Endothelial cell of umbilical vein (primary cell): Measurements from ENCODE around the gene CTSV. TPM values are rescaled to one million over a fixed set of nuclear protein-coding genes. Genes with fewer than 3 reads are reported as not detected.
"Not testable (repeated sequence)": the region's sequence is repeated elsewhere in the genome, so short reads cannot be mapped to it uniquely, and the experiment has no call there.

Experiments used
- BruUV-seq: library from RNA; stranded (reverse); fragments of 400-500 nt; replicated peaks from 2 replicates; lab custom pipeline; 2021; lab: Mats Ljungman, UMichigan
- CTCF ChIA-PET: fragments of 300-600, 350-600 bp; sonication (Branson Sonifier 250); formaldehyde crosslinking; loops from one replicate; lab custom pipeline; 2021; ENCODE audit warnings: antibody characterized with exemption, inconsistent platforms; lab: Charles Lee
- POLR2A ChIA-PET: fragments of 300-600, 350-600 bp; sonication (Branson Sonifier 250); formaldehyde crosslinking; loops from one replicate; lab custom pipeline; 2021; ENCODE audit warnings: antibody characterized with exemption, inconsistent platforms; lab: Charles Lee
- DNase-seq: peaks from one replicate; pipeline ENCODE4 v3.0.0-alpha.2; 2011; ENCODE audit warnings: low read depth, low spot score
- FAIRE-seq: peaks from 2 replicates; lab custom pipeline; 2011; peaks lifted over from hg19 to GRCh38; lab: Jason Lieb, UNC
- H2AFZ ChIP-seq: 2 replicates; pipeline ENCODE4 v1.6.0; 2012; ENCODE audit warnings: low read depth, low read length, control low read depth, inconsistent platforms
- H3K27ac ChIP-seq: 2 replicates; pipeline ENCODE4 v1.5.1; 2011; ENCODE audit warnings: low read depth, mild to moderate bottlenecking, control low read depth, low read length, moderate library complexity; ENCODE audit not compliant: insufficient read depth
- H3K27me3 ChIP-seq, 2 experiments: 2 replicates each; pipeline versions ENCODE4 v1.6.0 to v1.6.1; 2011; ENCODE audit warnings: low read length in 2 of 2, mixed read lengths in 1 of 2; ENCODE audit not compliant: control insufficient read depth in 2 of 2, insufficient read depth in 2 of 2
- H3K36me3 ChIP-seq, 2 experiments: 2 replicates in 1 of 2; 3 replicates in 1 of 2; pipeline ENCODE4 v1.5.1; 2011; ENCODE audit warnings: low read length in 2 of 2, mild to moderate bottlenecking in 1 of 2, moderate library complexity in 1 of 2; ENCODE audit not compliant: control insufficient read depth in 2 of 2, insufficient read depth in 2 of 2; ENCODE audit errors: extremely low read depth in 1 of 2
- H3K4me1 ChIP-seq: 3 replicates; pipeline ENCODE4 v1.5.1; 2011; ENCODE audit warnings: mild to moderate bottlenecking, low read length; ENCODE audit not compliant: control insufficient read depth, insufficient read depth; ENCODE audit errors: extremely low read depth
- H3K4me2 ChIP-seq: 2 replicates; pipeline ENCODE4 v1.6.1; 2011; ENCODE audit warnings: low read length, control low read depth, mixed read lengths; ENCODE audit not compliant: insufficient read depth
- H3K4me3 ChIP-seq, 3 experiments: fragments of 200-600 bp in 1 of 3; sonication (generic), shearing (Covaris generic) in 1 of 3; replicated peaks in 1 of 3; 2 replicates each; pipeline ENCODE4 v1.5.1; 2011 to 2016; ENCODE audit warnings: control low read depth in 3 of 3, low read length in 3 of 3, mild to moderate bottlenecking in 2 of 3, inconsistent platforms in 1 of 3, low read depth in 1 of 3, moderate library complexity in 1 of 3; ENCODE audit not compliant: insufficient read depth in 1 of 3
- H3K79me2 ChIP-seq: 2 replicates; pipeline ENCODE4 v1.6.0; 2012; ENCODE audit warnings: low read length, inconsistent platforms; ENCODE audit not compliant: control insufficient read depth, insufficient read depth
- H3K9ac ChIP-seq: replicated peaks from 2 replicates; pipeline ENCODE3; 2011; ENCODE audit warnings: low read length, control low read depth; ENCODE audit not compliant: insufficient read depth; ENCODE audit errors: extremely low read depth
- H3K9me1 ChIP-seq: replicated peaks from 3 replicates; pipeline ENCODE4 v1.6.0; 2011; ENCODE audit warnings: mild to moderate bottlenecking, low read length; ENCODE audit not compliant: control insufficient read depth, insufficient read depth; ENCODE audit errors: extremely low read depth
- H3K9me3 ChIP-seq: replicated peaks from 2 replicates; pipeline ENCODE4 v1.5.1; 2012; ENCODE audit warnings: low read length, inconsistent platforms; ENCODE audit not compliant: control insufficient read depth, insufficient read depth
- H4K20me1 ChIP-seq: replicated peaks from 2 replicates; pipeline ENCODE3; 2011; ENCODE audit warnings: mild to moderate bottlenecking, low read length; ENCODE audit not compliant: control insufficient read depth, insufficient read depth; ENCODE audit errors: extremely low read depth
- CTCF ChIP-seq, 2 donors: IDR thresholded peaks; 1 replicate in 1 of 2; 2 replicates in 1 of 2; pipeline ENCODE4 v1.5.1; 2011; ENCODE audit warnings: low read length in 2 of 2, mild to moderate bottlenecking in 2 of 2, moderate library complexity in 2 of 2, control low read depth in 1 of 2, inconsistent platforms in 1 of 2, low read depth in 1 of 2; ENCODE audit not compliant: insufficient read depth in 1 of 2; ENCODE audit errors: extremely low read depth in 1 of 2
- EZH2 ChIP-seq: IDR thresholded peaks from 2 replicates; pipeline ENCODE4 v1.6.1; 2012; ENCODE audit warnings: borderline replicate concordance, low read depth, mild to moderate bottlenecking, moderate library complexity, low read length, inconsistent platforms; ENCODE audit not compliant: severe bottlenecking
- FOS ChIP-seq: IDR thresholded peaks from 2 replicates; pipeline ENCODE4 v1.6.1; 2011; ENCODE audit warnings: mild to moderate bottlenecking, low read length, moderate library complexity, borderline replicate concordance; ENCODE audit not compliant: insufficient read depth
- GATA2 ChIP-seq: IDR thresholded peaks from 2 replicates; pipeline ENCODE4 v1.7.0; 2011; ENCODE audit warnings: low read depth, mild to moderate bottlenecking, moderate library complexity, mixed read lengths, low read length; ENCODE audit not compliant: insufficient read length, insufficient read depth
- JUN ChIP-seq: IDR thresholded peaks from 2 replicates; pipeline ENCODE4 v1.6.1; 2011; ENCODE audit warnings: borderline replicate concordance, low read depth; ENCODE audit not compliant: insufficient read length, insufficient read depth
- MYC ChIP-seq: IDR thresholded peaks from one replicate; pipeline ENCODE4 v1.6.1; 2011; ENCODE audit warnings: mild to moderate bottlenecking, low read depth, low read length
- POLR2A ChIP-seq: IDR thresholded peaks from 2 replicates; pipeline ENCODE4 v1.6.1; 2012; ENCODE audit warnings: low read depth, mild to moderate bottlenecking, control low read depth, low read length
- POLR2AphosphoS5 ChIP-seq: IDR thresholded peaks from 2 replicates; pipeline ENCODE4 v1.6.1; 2012; ENCODE audit warnings: low read depth, mild to moderate bottlenecking, control low read depth, low read length, moderate library complexity; ENCODE audit not compliant: insufficient read depth
- dilution Hi-C: fragments of 300-500 bp; cut with MboI; formaldehyde crosslinking; loops from one replicate; pipeline ENCODE4 v1.15.0; 2019; ENCODE audit warnings: low sequenced_read_pairs; ENCODE audit not compliant: extremely low pct_ligation_motif_present
- intact Hi-C: fragments of 100-400 bp; cut with micrococcal nuclease; formaldehyde crosslinking; loops from one replicate; pipeline ENCODE4 v1.10.0; 2022
- polyA plus RNA-seq, 4 experiments: library from polyadenylated mRNA; depleted of rRNA in 3 of 4; stranded (reverse) in 3 of 4; unstranded in 1 of 4; fragments of >200 nt; gene quantifications; 2 replicates each; pipeline versions ENCODE4 v1.2.1 to v1.2.3, GENCODE V29; 2011 to 2012; ENCODE audit warnings: missing spikeins in 1 of 4
- total RNA-seq: library from RNA; stranded (reverse); gene quantifications from 2 replicates; pipeline ENCODE4 v1.2.3, GENCODE V29; 2021
- TF ChIP-seq, protein P1 (sequence below): IDR thresholded peaks from 2 replicates; pipeline ENCODE4 v1.6.1; 2011; ENCODE audit not compliant: insufficient read depth, insufficient read length

The CTSV gene
- total and polyA plus RNA-seq, 2 donors (not counting 3 experiments of a cell fraction or from before 2014, with no cell fraction given) = 0.80 to 1.3 TPM

DNA sequence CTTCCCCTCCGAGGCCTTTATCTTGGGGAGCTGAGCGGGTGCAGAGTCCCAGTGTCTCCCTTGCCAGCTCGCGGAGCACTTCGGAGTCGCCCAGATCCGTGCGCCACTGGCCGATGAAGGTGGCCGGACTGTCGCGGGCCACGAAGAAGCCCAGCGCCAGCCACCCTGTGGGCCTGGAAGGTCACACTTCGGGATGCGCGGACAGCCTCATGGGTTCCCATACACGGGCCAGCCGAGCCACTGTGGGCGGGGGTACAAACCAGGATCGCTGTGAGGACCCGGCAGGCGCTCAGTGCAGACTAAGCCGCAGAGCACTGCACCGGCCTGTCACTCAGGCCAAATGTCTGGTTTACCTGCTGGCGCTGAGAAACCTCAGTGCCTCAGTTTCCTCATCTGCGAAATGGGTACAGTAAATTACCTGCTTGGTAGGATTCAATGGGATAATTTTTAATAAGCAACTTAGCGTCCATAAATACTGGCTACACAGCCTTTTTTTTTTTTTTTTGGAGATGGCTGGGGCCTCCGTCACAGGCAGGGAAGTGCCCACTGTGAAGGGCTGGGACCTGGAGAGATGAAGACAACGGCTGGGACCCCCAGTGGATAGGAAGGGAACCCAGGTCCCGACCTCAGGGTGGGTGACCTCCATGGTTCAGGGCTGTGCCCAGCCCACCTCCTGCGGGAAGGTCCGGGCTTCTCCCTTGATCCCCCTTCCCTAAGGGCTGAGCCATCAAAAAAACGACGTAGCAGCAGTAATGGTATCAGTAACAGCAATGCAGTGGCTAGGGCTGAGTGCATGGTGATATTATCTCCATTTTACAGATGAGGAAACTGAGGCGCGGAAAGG, 38.7 kb upstream of the CTSV start:
- no peak overlapping the region for H3K9ac ChIP-seq
- no peak for FAIRE-seq

DNA sequence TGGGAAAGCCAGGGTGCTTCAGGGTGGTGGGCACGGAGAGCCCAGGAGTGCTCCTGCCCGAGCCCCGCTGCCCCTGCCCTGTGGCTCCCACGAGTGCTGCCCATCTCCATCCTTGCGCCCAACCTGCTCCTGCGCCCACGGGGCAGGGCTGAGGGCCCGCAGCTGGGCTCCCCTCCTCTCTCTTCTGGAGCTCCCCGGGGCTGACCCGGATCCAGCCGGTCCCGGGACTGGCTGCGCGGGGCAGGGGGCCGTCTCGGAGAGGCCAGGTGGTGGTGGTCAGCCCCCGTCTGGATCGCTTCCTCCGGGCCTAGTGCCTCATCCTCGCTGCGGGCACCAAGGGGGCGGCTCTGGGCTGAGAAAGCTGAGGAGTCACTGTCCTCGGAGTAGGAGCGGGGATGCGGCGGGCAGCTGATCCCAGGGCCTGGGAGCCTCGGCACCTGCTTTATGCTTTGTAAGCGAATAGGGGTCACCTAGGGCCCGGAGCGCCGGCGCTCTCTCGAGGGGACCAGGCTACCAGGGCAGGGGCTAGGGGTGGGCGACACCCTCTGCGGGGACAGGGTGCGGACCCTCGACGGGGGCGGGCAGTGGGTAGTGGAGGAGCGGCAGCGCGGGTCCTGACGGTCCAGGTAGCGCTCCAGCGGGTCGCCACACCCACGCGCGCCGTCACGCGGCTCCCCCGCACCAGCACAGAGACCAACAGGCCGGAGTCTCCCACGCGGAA, 37.9 kb upstream of the CTSV start:
- H3K4me1 ChIP-seq, H3K9ac ChIP-seq, H3K27ac ChIP-seq, intact Hi-C loops, H4K20me1 ChIP-seq, H3K27me3 ChIP-seq, H3K4me3 ChIP-seq, POLR2A ChIA-PET, DNase-seq, H3K9me1 ChIP-seq, BruUV-seq, H3K79me2 ChIP-seq, CTCF ChIA-PET, H3K4me2 ChIP-seq, FAIRE-seq, H3K36me3 ChIP-seq, dilution Hi-C loops, H2AFZ ChIP-seq, H3K9me3 ChIP-seq: not testable (repeated sequence)

More for the DNA sequence above, 38.7 kb upstream of the CTSV start:
- H3K36me3 ChIP-seq = no peaks in the 10 kb centered on the region
- POLR2A ChIA-PET = no interaction called here
- H3K27ac ChIP-seq = no peak overlapping the region
- no peak overlapping the region for H3K4me2 ChIP-seq
- H3K79me2 ChIP-seq = no peaks in the 10 kb centered on the region
- H3K27me3 ChIP-seq = peaks cover 0 to 2% of the 10 kb centered on the region in 2 experiments
- no peak overlapping the region for H3K4me3 ChIP-seq
- no peak overlapping the region for H2AFZ ChIP-seq
- dilution Hi-C loops (no loop called here), intact Hi-C loops (no loop called here)
- CTCF ChIA-PET = no interaction called here
- BruUV-seq = no TSS peak
- DNase-seq = no peak
- TF ChIP-seq FOS (no peak), EZH2 (no peak), POLR2A (no peak), GATA2 (no peak), CTCF (IDR thresholded peaks at IDR 0.05; ENCODE audit: extremely low read depth in 1 of 2, insufficient read depth in 1 of 2, low read depth in 1 of 2, low read length in 2 of 2) (no peak), JUN (no peak), MYC (no peak), POLR2AphosphoS5 (no peak)
- TF ChIP-seq, protein P1, sequence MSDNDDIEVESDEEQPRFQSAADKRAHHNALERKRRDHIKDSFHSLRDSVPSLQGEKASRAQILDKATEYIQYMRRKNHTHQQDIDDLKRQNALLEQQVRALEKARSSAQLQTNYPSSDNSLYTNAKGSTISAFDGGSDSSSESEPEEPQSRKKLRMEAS = no peak
- no peaks in the 10 kb centered on the region for H3K9me1 ChIP-seq
- no peaks in the 10 kb centered on the region for H3K9me3 ChIP-seq
- H4K20me1 ChIP-seq = no peaks in the 10 kb centered on the region
- H3K4me1 ChIP-seq = peaks cover 2% of the 10 kb centered on the region
